GM13976 (cell line): ENCODE measurements around the gene CIB2.

ENCODE experiments used
- DNase-seq: peaks from one replicate; pipeline ENCODE4 v3.0.0; 2012; ENCODE audit warnings: low spot score
- in situ Hi-C: fragments of 300-500 bp; cut with MboI; formaldehyde crosslinking; loops from one replicate; pipeline ENCODE4 v1.12.0; 2022; ENCODE audit warnings: low sequenced_read_pairs, mixed read lengths, inconsistent platforms; ENCODE audit not compliant: unreplicated experiment
- TF ChIP-seq, protein P1 (sequence below): IDR thresholded peaks from 2 replicates; pipeline ENCODE4 v1.5.1; 2012; ENCODE audit warnings: borderline replicate concordance, mild to moderate bottlenecking; ENCODE audit not compliant: insufficient read depth; ENCODE audit errors: extremely low read depth, missing control alignments, control extremely low read depth

The CIB2 gene

DNA sequence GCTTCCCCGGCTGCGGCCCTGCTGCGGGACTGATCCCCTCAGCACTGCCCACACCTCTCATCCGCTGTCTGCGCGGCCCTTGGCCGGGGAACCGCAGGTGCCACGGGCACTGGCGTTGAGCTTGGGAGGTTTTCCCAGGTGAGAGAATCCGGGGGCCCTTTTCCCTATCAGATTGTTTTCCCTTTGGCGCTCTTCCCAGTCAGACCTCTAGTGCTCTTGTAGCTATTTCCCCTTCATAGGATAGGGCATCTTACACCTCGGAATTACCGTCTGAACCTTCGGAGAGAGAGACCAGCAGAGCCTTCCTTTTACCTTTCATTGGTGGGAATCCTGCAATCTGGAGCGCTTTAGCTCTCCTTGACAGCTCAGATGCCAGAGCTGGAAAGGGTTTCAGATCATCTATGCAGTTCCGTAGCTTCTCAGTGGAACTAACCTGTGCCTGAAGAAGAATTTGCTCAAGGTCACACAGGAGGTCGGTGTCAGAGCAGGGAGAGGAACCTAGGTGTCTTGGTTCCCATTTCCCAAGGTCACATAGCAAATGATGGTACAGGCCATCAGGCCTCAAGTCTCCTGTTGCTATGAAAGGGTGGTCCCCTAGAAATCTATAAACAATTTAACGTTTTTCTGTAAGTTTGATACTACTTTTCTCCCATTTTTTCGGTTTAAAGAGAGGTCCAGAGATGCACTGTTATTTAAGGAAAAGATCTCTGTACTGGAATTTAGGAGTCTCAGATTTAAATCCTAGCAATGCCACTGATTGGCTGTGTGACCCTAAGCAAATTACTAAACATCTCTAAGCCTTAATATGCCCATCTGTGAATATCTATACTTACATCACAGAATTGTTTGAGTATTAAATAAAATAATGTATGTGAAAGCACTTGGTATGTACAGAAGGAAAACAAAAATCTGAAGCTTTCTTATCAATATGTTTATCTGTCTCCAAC, 18.8 kb upstream of the CIB2 start:
- in situ Hi-C loops: no loop called here
- TF ChIP-seq, protein P1, sequence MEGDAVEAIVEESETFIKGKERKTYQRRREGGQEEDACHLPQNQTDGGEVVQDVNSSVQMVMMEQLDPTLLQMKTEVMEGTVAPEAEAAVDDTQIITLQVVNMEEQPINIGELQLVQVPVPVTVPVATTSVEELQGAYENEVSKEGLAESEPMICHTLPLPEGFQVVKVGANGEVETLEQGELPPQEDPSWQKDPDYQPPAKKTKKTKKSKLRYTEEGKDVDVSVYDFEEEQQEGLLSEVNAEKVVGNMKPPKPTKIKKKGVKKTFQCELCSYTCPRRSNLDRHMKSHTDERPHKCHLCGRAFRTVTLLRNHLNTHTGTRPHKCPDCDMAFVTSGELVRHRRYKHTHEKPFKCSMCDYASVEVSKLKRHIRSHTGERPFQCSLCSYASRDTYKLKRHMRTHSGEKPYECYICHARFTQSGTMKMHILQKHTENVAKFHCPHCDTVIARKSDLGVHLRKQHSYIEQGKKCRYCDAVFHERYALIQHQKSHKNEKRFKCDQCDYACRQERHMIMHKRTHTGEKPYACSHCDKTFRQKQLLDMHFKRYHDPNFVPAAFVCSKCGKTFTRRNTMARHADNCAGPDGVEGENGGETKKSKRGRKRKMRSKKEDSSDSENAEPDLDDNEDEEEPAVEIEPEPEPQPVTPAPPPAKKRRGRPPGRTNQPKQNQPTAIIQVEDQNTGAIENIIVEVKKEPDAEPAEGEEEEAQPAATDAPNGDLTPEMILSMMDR: no peak
- no peak for DNase-seq

DNA sequence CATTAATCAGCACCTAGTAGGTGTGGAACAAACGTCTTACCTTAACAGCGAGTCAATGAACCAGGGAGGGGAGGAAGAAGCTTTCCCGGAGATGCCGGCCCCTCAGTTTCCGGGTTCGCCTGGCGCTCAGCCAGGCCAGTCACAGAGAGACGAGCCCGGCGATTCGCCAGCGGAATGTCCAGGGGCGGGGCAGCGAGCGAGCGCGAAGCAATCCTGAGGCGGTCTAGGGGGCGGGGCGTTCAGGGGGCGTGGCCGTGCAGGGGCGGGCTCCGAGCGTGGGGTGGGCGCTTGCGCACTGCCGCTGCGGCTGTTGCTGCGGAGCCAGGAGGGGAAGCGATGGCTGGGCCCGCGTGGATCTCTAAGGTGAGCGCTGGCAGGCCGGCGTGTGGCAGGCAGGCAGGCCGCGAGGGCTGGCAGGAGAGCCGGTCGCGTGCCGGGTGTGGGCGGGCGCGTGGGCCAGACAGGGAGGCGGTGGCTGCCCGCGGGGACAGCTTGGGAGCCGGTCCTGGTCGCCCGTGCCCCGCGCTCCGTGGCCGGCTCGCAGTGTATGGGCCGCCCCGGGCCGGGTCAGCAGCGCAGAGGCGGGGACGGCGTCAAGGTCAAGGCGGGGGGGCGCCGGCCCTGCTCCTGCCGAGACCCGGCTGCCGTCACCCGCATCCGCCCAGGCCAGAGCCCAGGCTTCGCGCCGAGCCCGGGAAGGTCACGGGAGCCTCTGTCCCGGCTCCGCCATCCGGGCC, 18.0 kb upstream of the CIB2 start, which contains the start of gene IDH3A:
Gene IDH3A (plus strand): TSS at position 295 of the 737 bp plus-strand sequence. CDS start 42 bp downstream, at position 337.
- in situ Hi-C loops: no loop called here
- DNase-seq: peak; percentile 99
- TF ChIP-seq, protein P1: no peak

DNA sequence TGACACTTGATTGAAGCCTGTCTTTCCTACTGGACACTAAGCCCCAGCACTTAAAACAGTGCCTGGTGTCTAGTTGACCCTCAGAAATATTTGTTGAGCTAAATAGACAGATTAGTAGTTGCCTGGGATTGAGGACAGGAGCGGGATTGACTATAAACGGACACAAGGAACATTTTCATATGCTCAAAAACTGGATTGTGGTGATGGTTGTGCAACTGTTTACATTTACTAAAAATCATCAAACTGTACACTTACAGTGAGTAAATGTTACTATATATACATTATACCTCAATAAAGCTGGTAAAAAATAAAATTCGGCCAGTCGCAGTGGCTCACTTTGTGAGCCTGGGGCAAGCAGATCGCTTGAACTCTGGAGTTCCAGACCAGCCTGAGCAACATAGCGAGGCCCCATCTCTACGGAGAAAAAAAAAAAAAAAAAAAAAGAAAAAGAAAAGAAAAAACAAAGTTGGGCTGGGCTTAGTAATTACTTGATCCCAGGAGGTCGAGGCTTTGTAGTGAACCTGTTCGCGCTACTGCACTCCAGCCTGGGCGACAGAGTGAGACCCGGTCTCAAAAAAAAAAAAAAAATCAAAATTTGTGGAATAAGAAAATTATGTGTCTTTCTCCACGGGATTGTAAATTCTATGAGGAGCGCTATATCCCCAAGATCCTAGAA, 17.3 kb upstream of the CIB2 start:
- DNase-seq: no peak
- TF ChIP-seq, protein P1: no peak
- in situ Hi-C loops: no loop called here

DNA sequence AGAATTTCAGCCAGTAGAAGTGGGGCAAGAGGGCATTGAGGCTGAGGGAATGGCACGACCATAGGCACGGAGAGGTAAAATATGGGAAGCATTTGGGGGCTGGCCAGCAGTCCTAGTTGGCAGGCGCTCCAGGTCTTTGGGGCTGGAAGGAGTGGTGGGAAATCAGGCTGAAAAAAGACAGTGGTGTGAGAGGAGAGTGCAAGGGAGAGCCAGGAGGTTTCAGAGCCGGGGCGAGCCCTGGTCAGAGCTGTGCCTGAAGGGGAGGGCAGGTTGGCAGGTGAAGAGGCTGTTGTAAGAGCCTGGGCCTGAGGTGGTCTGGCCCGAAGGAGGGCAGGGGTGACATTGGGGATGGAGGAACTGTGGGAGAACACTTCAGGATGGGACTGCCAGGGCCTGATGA, 16.3 kb upstream of the CIB2 start:
- TF ChIP-seq, protein P1: no peak
- in situ Hi-C loops: no loop called here

DNA sequence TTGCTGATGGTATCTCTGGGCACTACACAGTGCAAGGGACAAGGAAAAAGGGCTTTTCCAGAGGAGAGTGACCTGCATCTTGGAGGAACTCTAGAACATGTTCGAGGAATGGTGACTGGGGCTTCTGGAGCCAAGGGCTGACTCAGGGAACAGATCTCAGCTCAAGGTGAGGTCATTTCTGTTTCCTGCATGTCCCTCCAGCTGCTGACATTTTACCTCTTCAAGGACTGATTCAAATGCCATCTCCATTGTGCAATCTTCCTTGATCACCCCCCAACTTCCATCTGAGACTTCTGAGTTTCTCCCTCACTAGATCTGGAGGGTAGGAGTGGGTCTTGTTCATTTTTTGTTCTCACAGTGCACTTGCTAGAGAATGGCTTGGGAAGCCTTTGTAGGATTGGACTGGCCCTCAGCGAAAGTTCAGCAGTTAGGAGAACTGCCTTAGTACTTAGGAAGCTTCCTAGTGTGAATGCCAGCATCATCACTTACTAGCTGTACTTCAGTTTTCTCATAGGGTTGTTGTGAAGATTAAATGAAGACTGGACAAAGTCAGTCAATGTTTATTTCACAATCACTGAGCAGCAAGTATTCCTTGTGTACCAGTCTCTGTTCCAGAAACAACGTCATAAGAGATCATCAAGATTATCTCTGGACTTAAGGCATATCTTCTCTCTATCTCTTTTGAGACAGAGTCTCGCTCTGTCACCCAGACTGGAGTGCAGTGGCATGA, 15.3 kb upstream of the CIB2 start:
- in situ Hi-C loops: no loop called here
- TF ChIP-seq, protein P1: no peak
- no peak for DNase-seq

More for the DNA sequence above, 16.3 kb upstream of the CIB2 start:
- DNase-seq: no peak
